HL-60 (cell line): ENCODE data around the gene TRIM7.

Source experiments
- DNase-seq, 2 experiments: peaks; one replicate each; pipeline ENCODE4 v3.0.0-alpha.2; 2010 to 2020; ENCODE audit warnings: low read depth in 1 of 2, low spot score in 1 of 2
- H3K27ac ChIP-seq: fragments of 250-450 bp; sonication (Bioruptor Pico); replicated peaks from 2 replicates; pipeline ENCODE4 v1.5.1; 2020; ENCODE audit warnings: mild to moderate bottlenecking, moderate library complexity
- H3K27me3 ChIP-seq: fragments of 250-450 bp; sonication (Bioruptor Pico); 2 replicates; pipeline ENCODE4 v1.5.1; 2021; ENCODE audit warnings: mild to moderate bottlenecking, moderate library complexity; ENCODE audit not compliant: insufficient read depth, poor library complexity, severe bottlenecking
- H3K4me3 ChIP-seq: replicated peaks from 2 replicates; pipeline ENCODE4 v1.5.1; 2011; ENCODE audit warnings: mild to moderate bottlenecking, control low read depth, low read length; ENCODE audit not compliant: insufficient read depth
- GABPA ChIP-seq: IDR thresholded peaks from 2 replicates; pipeline ENCODE4 v1.6.1; 2012; ENCODE audit warnings: low read depth
- POLR2AphosphoS5 ChIP-seq: IDR thresholded peaks from 2 replicates; pipeline ENCODE4 v1.6.1; 2012; ENCODE audit warnings: low read depth
- SPI1 ChIP-seq: IDR thresholded peaks from 2 replicates; pipeline ENCODE4 v1.6.1; 2012; ENCODE audit warnings: low read depth, mild to moderate bottlenecking, borderline replicate concordance
- TF ChIP-seq, protein P1 (sequence below): IDR thresholded peaks from 2 replicates; pipeline ENCODE4 v1.6.1; 2012; ENCODE audit warnings: low read depth; ENCODE audit not compliant: insufficient replicate concordance
- TF ChIP-seq, protein P2 (sequence below): IDR thresholded peaks from one replicate; pipeline ENCODE4 v1.5.1; 2011; ENCODE audit warnings: low read length, control low read depth, inconsistent platforms; ENCODE audit not compliant: insufficient read depth

TRIM7 gene

DNA sequence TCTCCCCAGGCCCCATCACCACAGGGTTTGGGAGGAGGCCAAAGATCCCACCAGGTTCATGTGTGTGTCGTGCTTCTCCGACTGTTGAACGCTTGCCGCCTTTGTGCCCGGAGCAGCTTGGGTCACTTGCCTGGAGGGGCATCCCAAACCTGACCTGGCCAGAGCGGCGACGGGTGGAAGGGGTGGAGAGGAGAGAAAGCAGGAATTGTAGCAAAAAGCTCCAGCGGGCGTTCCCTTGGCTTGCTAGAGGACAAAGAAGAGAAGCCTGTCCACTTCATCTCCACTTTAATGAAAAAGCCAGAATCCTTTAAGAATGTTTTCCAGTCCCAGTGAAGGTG lies 15.2 kb upstream of the TRIM7 start:
- TF ChIP-seq GABPA, result no peak
- TF ChIP-seq SPI1, result no peak
- no peaks in the 10 kb centered on the region for H3K27me3 ChIP-seq
- H3K4me3 ChIP-seq, result no peak overlapping the region
- no peak for DNase-seq
- H3K27ac ChIP-seq, result no peak overlapping the region

DNA sequence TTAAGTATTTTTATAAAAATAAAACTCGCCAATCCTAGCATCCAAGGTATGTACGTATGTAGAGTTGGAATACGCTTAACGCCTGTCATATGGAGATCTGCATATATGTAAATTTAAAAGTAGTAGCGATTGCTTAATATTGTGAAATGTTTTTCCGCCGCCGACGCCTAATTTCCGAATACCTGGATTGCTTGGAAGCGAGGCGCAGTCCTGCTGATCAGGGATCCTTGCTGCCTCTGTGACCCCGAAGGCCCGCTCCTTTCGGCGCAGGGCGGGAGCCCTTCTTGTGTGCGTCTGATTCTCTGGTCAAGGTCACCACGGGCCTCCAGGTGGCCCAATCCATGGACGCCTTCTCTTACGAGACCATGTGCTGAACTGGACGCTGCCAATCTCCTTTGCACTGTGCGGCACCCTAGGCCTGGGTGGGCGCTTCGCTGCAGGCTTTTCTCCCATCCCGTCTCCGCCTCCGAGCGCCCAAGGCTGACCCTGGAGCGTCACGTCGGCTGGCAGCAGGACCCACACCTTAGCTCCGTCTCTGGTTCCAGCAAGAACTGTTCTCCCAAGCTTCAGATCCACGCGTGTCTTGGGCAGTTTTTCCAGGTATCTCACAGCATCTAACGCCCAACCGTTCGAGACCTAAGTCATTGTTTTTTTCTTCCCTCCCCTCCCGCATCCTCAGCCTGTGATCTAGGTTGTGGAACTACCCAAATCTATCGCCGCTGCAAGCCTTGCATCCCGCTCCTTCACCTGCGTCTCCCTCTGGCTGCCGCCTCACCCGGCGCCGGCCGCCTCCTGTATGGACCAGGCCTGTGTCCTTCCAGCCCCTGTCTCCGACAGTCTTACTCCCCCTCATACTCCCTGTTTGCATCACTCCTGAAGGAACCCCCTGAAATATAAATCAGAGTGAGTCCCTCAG lies 14.5 kb upstream of the TRIM7 start:
- DNase-seq, result no peak
- TF ChIP-seq SPI1 (no peak), POLR2AphosphoS5 (no peak)
- H3K27ac ChIP-seq, result no peak overlapping the region
- no peaks in the 10 kb centered on the region for H3K27me3 ChIP-seq
- H3K4me3 ChIP-seq, result no peak overlapping the region

DNA sequence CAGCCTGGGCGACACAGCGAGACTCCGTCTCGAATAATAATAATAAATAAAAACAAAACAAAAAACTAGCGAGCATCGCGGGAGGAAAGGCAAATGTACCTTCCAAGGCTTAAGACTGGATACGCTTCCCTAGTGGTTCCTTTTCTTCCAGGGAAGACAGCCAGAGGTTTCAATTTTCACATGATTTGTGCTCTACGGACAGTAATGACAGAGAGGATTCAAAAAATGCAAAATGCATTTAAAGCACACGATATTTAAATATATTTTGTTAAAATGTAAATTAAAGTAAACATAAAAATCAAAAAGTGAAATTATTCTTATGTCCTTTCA lies 13.8 kb upstream of the TRIM7 start:
- Histone ChIP-seq H3K27ac (peak overlapping the region; percentile 56), H3K27me3 (no peaks in the 10 kb centered on the region), H3K4me3 (peak overlapping the region; percentile 32)
- DNase-seq, result no peak
- no peak for TF ChIP-seq POLR2AphosphoS5
- no peak for TF ChIP-seq SPI1
- TF ChIP-seq, protein P1, sequence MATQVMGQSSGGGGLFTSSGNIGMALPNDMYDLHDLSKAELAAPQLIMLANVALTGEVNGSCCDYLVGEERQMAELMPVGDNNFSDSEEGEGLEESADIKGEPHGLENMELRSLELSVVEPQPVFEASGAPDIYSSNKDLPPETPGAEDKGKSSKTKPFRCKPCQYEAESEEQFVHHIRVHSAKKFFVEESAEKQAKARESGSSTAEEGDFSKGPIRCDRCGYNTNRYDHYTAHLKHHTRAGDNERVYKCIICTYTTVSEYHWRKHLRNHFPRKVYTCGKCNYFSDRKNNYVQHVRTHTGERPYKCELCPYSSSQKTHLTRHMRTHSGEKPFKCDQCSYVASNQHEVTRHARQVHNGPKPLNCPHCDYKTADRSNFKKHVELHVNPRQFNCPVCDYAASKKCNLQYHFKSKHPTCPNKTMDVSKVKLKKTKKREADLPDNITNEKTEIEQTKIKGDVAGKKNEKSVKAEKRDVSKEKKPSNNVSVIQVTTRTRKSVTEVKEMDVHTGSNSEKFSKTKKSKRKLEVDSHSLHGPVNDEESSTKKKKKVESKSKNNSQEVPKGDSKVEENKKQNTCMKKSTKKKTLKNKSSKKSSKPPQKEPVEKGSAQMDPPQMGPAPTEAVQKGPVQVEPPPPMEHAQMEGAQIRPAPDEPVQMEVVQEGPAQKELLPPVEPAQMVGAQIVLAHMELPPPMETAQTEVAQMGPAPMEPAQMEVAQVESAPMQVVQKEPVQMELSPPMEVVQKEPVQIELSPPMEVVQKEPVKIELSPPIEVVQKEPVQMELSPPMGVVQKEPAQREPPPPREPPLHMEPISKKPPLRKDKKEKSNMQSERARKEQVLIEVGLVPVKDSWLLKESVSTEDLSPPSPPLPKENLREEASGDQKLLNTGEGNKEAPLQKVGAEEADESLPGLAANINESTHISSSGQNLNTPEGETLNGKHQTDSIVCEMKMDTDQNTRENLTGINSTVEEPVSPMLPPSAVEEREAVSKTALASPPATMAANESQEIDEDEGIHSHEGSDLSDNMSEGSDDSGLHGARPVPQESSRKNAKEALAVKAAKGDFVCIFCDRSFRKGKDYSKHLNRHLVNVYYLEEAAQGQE, result no peak
- TF ChIP-seq GABPA, result no peak
- TF ChIP-seq, protein P2, sequence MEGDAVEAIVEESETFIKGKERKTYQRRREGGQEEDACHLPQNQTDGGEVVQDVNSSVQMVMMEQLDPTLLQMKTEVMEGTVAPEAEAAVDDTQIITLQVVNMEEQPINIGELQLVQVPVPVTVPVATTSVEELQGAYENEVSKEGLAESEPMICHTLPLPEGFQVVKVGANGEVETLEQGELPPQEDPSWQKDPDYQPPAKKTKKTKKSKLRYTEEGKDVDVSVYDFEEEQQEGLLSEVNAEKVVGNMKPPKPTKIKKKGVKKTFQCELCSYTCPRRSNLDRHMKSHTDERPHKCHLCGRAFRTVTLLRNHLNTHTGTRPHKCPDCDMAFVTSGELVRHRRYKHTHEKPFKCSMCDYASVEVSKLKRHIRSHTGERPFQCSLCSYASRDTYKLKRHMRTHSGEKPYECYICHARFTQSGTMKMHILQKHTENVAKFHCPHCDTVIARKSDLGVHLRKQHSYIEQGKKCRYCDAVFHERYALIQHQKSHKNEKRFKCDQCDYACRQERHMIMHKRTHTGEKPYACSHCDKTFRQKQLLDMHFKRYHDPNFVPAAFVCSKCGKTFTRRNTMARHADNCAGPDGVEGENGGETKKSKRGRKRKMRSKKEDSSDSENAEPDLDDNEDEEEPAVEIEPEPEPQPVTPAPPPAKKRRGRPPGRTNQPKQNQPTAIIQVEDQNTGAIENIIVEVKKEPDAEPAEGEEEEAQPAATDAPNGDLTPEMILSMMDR, result no peak

DNA sequence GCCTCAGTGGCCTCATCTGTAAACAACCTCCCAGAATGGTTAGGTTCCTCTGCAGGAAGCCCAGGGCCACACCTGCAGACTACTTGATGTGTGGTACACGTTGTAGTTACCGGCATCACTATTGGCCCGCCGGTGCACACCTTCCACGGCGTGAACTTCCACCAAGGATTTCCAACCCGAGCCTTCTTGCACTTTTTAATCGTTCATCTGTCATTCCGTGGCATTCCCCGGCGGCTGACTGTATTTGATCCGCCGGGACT lies 12.7 kb upstream of the TRIM7 start:
- H3K27ac ChIP-seq, result peak overlapping the region; percentile 1; the same call in 1 of the 2 replicates
- no peak for DNase-seq
- TF ChIP-seq SPI1 (no peak), GABPA (no peak), POLR2AphosphoS5 (no peak)
- TF ChIP-seq, protein P1, result no peak
- TF ChIP-seq, protein P2, result no peak
- peak overlapping the region; percentile 51 for H3K4me3 ChIP-seq
- H3K27me3 ChIP-seq, result no peaks in the 10 kb centered on the region

DNA sequence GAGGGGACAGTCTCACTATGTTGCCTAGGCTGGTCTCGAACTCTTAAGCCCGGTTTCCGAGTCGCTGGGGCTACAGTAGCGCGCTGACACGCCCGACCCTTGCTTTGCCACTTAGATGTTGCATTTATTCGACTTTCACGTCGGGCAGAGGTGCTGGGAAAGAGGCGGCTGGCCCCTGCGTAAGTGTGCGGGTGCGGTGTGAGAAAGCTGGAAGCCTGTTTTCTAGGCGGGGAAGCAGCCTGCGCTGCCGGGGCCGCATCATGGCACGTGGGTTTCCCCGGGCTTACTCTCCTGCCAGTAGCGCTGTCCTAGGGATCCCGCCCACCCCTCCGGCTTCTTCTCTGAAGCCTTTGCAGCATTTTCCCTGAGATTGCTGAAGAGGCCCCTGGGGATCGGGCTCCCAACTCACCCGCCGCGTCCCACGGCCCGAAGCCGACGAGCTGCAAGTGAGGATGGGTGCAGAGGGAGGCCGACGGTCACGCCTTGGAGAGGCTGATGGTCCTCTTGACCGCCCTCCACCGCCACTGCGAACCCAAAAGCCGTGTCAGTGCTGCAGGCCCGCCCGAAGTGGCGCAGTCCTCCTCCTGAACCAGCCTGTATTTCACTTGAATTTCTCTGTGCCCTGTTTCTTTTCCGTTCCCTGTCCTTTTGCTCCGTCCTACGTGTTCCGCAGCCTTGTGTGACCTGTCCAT lies 12.3 kb upstream of the TRIM7 start:
- Histone ChIP-seq H3K27ac (peak overlapping the region; percentile 1; the same call in 1 of the 2 replicates), H3K27me3 (no peaks in the 10 kb centered on the region), H3K4me3 (peak overlapping the region; percentile 51)
- peak in 1 of 2 experiments; percentile 75 for DNase-seq
- TF ChIP-seq GABPA (no peak), SPI1 (no peak), POLR2AphosphoS5 (no peak)
- TF ChIP-seq, protein P1, result no peak
- TF ChIP-seq, protein P2, result peak; percentile 9
